Osteoblast (primary cell): ENCODE measurements around the gene DYSF. TPM values are rescaled to one million over a fixed set of nuclear protein-coding genes. Genes with fewer than 3 reads are reported as not detected.

Experiments
- DNase-seq: peaks from one replicate; pipeline ENCODE4 v3.0.0; 2011; ENCODE audit warnings: low spot score, mixed read lengths; ENCODE audit not compliant: insufficient read length; ENCODE audit errors: missing footprints
- H2AFZ ChIP-seq: 2 replicates; pipeline ENCODE4 v1.6.0; 2011; ENCODE audit warnings: mild to moderate bottlenecking, low read length
- H3K27ac ChIP-seq: 2 replicates; pipeline ENCODE4 v1.5.1; 2011; ENCODE audit warnings: mild to moderate bottlenecking, low read depth, low read length, moderate library complexity
- H3K27me3 ChIP-seq: 2 replicates; pipeline ENCODE4 v1.6.0; 2012; ENCODE audit warnings: mild to moderate bottlenecking, control low read depth, inconsistent platforms, low read length, moderate library complexity; ENCODE audit not compliant: insufficient read depth
- H3K36me3 ChIP-seq: 2 replicates; pipeline ENCODE4 v1.5.1; 2011; ENCODE audit warnings: mild to moderate bottlenecking, low read length, control low read depth, moderate library complexity; ENCODE audit not compliant: insufficient read depth
- H3K4me1 ChIP-seq: 2 replicates; pipeline ENCODE4 v1.5.1; 2011; ENCODE audit warnings: mild to moderate bottlenecking, low read length, control low read depth, moderate library complexity; ENCODE audit not compliant: insufficient read depth
- H3K4me2 ChIP-seq: 2 replicates; pipeline ENCODE4 v1.6.0; 2011; ENCODE audit warnings: mild to moderate bottlenecking, low read length; ENCODE audit not compliant: insufficient read depth
- H3K4me3 ChIP-seq: fragments of 200-600 bp; sonication (generic); 3 replicates; pipeline ENCODE4 v1.5.1; 2012; ENCODE audit warnings: mild to moderate bottlenecking, low read length, inconsistent platforms; ENCODE audit not compliant: insufficient read depth
- H3K79me2 ChIP-seq: 2 replicates; pipeline ENCODE4 v1.6.0; 2012; ENCODE audit warnings: mild to moderate bottlenecking, low read length, control low read depth, inconsistent platforms; ENCODE audit not compliant: insufficient read depth
- H3K9me3 ChIP-seq: 2 replicates; pipeline ENCODE4 v1.5.1; 2011; ENCODE audit warnings: low read depth, low read length, control low read depth
- H4K20me1 ChIP-seq: 2 replicates; pipeline ENCODE4 v1.6.0; 2012; ENCODE audit warnings: mild to moderate bottlenecking, low read length, control low read depth; ENCODE audit not compliant: insufficient read depth
- total RNA-seq: library from RNA; depleted of rRNA; stranded (reverse); fragments of >200 nt; gene quantifications from 2 replicates; pipeline ENCODE4 v1.2.3, GENCODE V29; 2012
- TF ChIP-seq, protein P1 (sequence below): IDR thresholded peaks from 2 replicates; pipeline ENCODE4 v1.5.1; 2011; ENCODE audit warnings: mild to moderate bottlenecking, low read depth, low read length, moderate library complexity; ENCODE audit errors: extremely low read depth

DYSF gene
- total RNA-seq, 1 donor, result 4.3 TPM

DNA sequence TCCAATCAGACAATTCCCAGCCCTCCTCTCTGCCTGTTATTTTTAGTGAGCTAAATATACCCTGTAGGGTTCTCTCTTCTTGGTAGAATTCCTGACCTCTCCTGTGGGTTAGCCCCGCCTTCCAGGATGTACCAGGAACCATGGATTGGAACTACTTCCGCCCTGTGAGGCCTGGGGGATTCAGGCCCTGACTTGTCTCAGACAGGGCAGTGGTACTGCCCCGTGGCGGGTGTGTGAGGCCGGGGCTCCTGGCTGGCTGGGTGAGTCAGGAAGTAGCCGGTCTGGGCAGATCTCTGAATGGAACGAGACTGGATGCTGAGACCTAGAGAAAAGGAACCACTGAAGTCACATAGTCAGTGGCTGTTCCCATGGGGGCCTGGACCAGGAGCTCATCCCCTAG lies 50.5 kb downstream of the DYSF start:
- H3K36me3 ChIP-seq, result no peaks in the 10 kb centered on the region
- H3K4me1 ChIP-seq, result peaks cover 6% of the 10 kb centered on the region
- no peaks in the 10 kb centered on the region for H4K20me1 ChIP-seq
- H3K4me3 ChIP-seq, result no peak overlapping the region
- no peaks in the 10 kb centered on the region for H3K79me2 ChIP-seq
- TF ChIP-seq, protein P1, sequence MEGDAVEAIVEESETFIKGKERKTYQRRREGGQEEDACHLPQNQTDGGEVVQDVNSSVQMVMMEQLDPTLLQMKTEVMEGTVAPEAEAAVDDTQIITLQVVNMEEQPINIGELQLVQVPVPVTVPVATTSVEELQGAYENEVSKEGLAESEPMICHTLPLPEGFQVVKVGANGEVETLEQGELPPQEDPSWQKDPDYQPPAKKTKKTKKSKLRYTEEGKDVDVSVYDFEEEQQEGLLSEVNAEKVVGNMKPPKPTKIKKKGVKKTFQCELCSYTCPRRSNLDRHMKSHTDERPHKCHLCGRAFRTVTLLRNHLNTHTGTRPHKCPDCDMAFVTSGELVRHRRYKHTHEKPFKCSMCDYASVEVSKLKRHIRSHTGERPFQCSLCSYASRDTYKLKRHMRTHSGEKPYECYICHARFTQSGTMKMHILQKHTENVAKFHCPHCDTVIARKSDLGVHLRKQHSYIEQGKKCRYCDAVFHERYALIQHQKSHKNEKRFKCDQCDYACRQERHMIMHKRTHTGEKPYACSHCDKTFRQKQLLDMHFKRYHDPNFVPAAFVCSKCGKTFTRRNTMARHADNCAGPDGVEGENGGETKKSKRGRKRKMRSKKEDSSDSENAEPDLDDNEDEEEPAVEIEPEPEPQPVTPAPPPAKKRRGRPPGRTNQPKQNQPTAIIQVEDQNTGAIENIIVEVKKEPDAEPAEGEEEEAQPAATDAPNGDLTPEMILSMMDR, result no peak
- no peak overlapping the region for H3K4me2 ChIP-seq
- DNase-seq, result no peak
- no peaks in the 10 kb centered on the region for H3K27me3 ChIP-seq
- no peak overlapping the region for H3K27ac ChIP-seq
- no peak overlapping the region for H2AFZ ChIP-seq
- H3K9me3 ChIP-seq, result no peaks in the 10 kb centered on the region

DNA sequence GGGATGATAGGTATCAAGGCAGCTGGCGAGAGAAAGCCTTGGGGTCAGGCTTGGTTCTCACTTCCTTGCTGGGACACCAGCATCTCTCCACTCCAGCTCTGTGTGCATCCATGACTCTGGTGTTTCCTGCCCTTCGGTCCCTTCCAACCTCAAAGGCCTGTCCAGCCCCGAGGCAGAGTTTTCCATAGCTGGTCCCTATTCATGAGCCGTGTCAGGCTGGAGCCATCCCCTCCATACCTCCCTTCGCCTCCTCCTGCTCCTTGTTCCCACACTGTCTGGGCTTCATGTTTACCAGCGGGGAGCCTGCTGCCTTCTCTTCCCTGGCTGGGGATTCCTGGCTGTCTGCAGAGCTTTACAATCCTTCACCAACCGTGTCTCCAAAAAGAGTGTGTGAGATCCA lies 51.2 kb downstream of the DYSF start:
- no peaks in the 10 kb centered on the region for H3K79me2 ChIP-seq
- H3K4me3 ChIP-seq, result no peak overlapping the region
- no peak overlapping the region for H3K27ac ChIP-seq
- no peaks in the 10 kb centered on the region for H3K4me1 ChIP-seq
- H4K20me1 ChIP-seq, result no peaks in the 10 kb centered on the region
- H3K4me2 ChIP-seq, result no peak overlapping the region
- no peak for DNase-seq
- H3K9me3 ChIP-seq, result no peaks in the 10 kb centered on the region
- TF ChIP-seq, protein P1, result no peak
- H3K27me3 ChIP-seq, result no peaks in the 10 kb centered on the region
- H3K36me3 ChIP-seq, result no peaks in the 10 kb centered on the region
- no peak overlapping the region for H2AFZ ChIP-seq

DNA sequence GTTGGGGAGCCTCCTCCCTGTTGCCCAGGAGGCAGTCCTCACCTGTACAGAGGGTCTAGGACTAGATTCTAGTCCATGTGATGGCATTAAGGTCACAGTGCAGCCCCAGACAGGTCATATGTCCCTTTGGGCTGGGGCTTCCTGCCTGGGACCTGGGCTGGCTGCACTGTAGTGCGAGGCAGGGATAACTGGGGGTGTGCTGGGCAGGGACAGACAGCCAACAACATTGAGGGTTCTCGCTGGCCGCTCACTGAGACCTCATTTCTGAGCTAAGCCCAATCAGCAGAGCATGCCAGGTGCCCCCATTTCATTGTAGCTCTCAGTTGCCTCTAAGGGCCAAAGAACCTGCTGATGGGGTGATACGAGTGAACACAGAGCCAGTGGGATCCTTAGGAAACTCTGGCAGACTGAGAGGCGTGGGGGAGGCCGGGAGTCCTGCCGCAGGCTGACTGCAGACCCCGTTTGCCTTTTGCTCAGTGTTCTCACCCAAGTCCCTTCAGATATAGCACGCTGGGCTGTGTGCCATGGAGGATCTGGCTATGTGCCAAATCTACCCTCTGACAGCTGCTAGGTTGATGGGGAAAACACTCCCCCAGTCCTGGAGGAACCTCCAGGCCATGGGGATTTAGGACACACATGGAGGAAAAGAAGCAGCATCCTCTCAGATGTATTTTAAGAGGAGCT lies 51.9 kb downstream of the DYSF start:
- Histone ChIP-seq H3K9me3 (no peaks in the 10 kb centered on the region), H3K27ac (no peak overlapping the region), H3K4me3 (no peak overlapping the region), H4K20me1 (no peaks in the 10 kb centered on the region), H3K4me1 (no peaks in the 10 kb centered on the region), H3K4me2 (no peak overlapping the region), H3K36me3 (no peaks in the 10 kb centered on the region), H3K27me3 (no peaks in the 10 kb centered on the region), H3K79me2 (no peaks in the 10 kb centered on the region), H2AFZ (no peak overlapping the region)
- no peak for DNase-seq
- TF ChIP-seq, protein P1, result no peak

DNA sequence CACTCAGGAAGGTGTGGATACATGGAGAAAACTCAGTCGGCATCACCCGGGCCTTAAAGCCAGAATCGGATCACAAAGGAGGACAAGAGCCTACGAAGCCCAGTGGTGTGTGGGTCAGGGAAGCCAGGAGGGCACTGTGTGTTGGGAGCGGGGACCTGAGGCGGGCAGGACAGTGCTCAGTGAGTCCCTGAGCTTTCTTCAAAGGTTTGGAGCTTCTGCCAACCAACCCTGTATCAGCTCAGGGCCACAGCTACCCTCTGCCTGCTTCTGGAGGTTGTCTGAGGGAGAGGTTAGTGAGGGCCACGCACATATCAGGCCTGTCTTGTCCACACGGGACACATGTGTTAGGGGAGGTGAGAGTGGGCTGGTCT lies 52.4 kb downstream of the DYSF start:
- no peaks in the 10 kb centered on the region for H3K27me3 ChIP-seq
- no peak overlapping the region for H3K4me3 ChIP-seq
- TF ChIP-seq, protein P1, result no peak

More for the DNA sequence above, 52.4 kb downstream of the DYSF start:
- Histone ChIP-seq H3K27ac (no peak overlapping the region), H3K79me2 (no peaks in the 10 kb centered on the region), H4K20me1 (no peaks in the 10 kb centered on the region), H2AFZ (no peak overlapping the region), H3K9me3 (no peaks in the 10 kb centered on the region), H3K36me3 (no peaks in the 10 kb centered on the region), H3K4me1 (no peaks in the 10 kb centered on the region), H3K4me2 (no peak overlapping the region)
- no peak for DNase-seq
